Panc1 (cell line): Measurements from ENCODE around the gene NAXE. TPM values are rescaled to one million over a fixed set of nuclear protein-coding genes. Genes with fewer than 3 reads are reported as not detected.
"Not testable (repeated sequence)": the region's sequence is repeated elsewhere in the genome, so short reads cannot be mapped to it uniquely, and the experiment has no call there.

Experiments
- ATAC-seq: fragments of 200-7000 bp; cut with Tn5 transposase; 2 replicates; pipeline ENCODE4 v1.9.1; 2020; ENCODE audit warnings: mild to moderate bottlenecking, moderate library complexity
- BruUV-seq: library from RNA; stranded (reverse); fragments of 400-500 nt; replicated peaks from 2 replicates; lab custom pipeline; 2021; lab: Mats Ljungman, UMichigan
- CTCF ChIA-PET: fragments of 300-600 bp; sonication (Branson Sonifier 250); formaldehyde crosslinking; loops from one replicate; lab custom pipeline; 2022; ENCODE audit warnings: antibody characterized with exemption; lab: Charles Lee
- POLR2A ChIA-PET: fragments of 300-600 bp; sonication (Branson Sonifier 250); formaldehyde crosslinking; loops from one replicate; lab custom pipeline; 2022; ENCODE audit warnings: antibody characterized with exemption; lab: Charles Lee
- DNase-seq: peaks from one replicate; pipeline ENCODE4 v3.0.0-alpha.2; 2010; ENCODE audit warnings: low read depth, low spot score
- H3K27ac ChIP-seq: 2 replicates; pipeline ENCODE4 v1.5.1; 2011; ENCODE audit warnings: mild to moderate bottlenecking, low read length, inconsistent platforms
- H3K27me3 ChIP-seq: fragments of 200-500 bp; sonication (Bioruptor generic); 2 replicates; pipeline ENCODE4 v1.6.0; 2014; ENCODE audit warnings: low read length, inconsistent platforms; ENCODE audit not compliant: control insufficient read depth, insufficient read depth
- H3K36me3 ChIP-seq: fragments of 200-500 bp; sonication (Bioruptor generic); 2 replicates; pipeline ENCODE4 v1.5.1; 2014; ENCODE audit warnings: inconsistent platforms, mild to moderate bottlenecking, low read length, moderate library complexity; ENCODE audit not compliant: control insufficient read depth, insufficient read depth
- H3K4me1 ChIP-seq: 2 replicates; pipeline ENCODE4 v1.5.1; 2011; ENCODE audit warnings: inconsistent platforms, mild to moderate bottlenecking, low read length, moderate library complexity; ENCODE audit not compliant: control insufficient read depth, insufficient read depth
- H3K4me3 ChIP-seq, 2 experiments: 2 replicates each; pipeline ENCODE4 v1.5.1; 2011 to 2012; ENCODE audit warnings: low read depth in 2 of 2, low read length in 2 of 2, mild to moderate bottlenecking in 2 of 2, inconsistent platforms in 1 of 2, moderate library complexity in 1 of 2
- H3K9me3 ChIP-seq: fragments of 200-500 bp; sonication (Bioruptor generic); 2 replicates; pipeline ENCODE4 v1.5.1; 2014; ENCODE audit warnings: low read depth, mild to moderate bottlenecking, inconsistent platforms, low read length, moderate library complexity; ENCODE audit not compliant: control insufficient read depth, insufficient read depth
- POLR2AphosphoS5 ChIP-seq: IDR thresholded peaks from 2 replicates; pipeline ENCODE4 v1.6.1; 2012; ENCODE audit warnings: mild to moderate bottlenecking, low read depth, low read length, moderate library complexity
- SIN3A ChIP-seq: IDR thresholded peaks from 2 replicates; pipeline ENCODE4 v1.6.1; 2012; ENCODE audit warnings: low read depth, mild to moderate bottlenecking, low read length, moderate library complexity, borderline replicate concordance; ENCODE audit not compliant: insufficient read depth
- TCF7L2 ChIP-seq: IDR thresholded peaks from 2 replicates; pipeline ENCODE4 v1.6.1; 2011; ENCODE audit warnings: mild to moderate bottlenecking, low read depth, low read length, inconsistent platforms
- in situ Hi-C: cut with HindIII; loops from 2 replicates; pipeline ENCODE4 v1.10.0; 2016; ENCODE audit warnings: low sequenced_read_pairs, low pct_unique_long_range_greater_than_20kb
- intact Hi-C: fragments of 100-400 bp; cut with micrococcal nuclease; formaldehyde crosslinking; loops from one replicate; pipeline ENCODE4 v1.10.0; 2022; ENCODE audit not compliant: unreplicated experiment
- total RNA-seq: library from RNA; stranded (reverse); gene quantifications from one replicate; pipeline ENCODE4 v1.2.1, GENCODE V29; 2021; ENCODE audit not compliant: unreplicated experiment
- TF ChIP-seq, protein P1 (sequence below): fragments of 450-650 bp; IDR thresholded peaks from 2 replicates; pipeline ENCODE4 v1.5.1; 2017; ENCODE audit warnings: mild to moderate bottlenecking
- TF ChIP-seq, protein P2 (sequence below), 2 experiments: IDR thresholded peaks; 2 replicates each; pipeline ENCODE4 v1.6.1; 2011 to 2012; ENCODE audit warnings: low read depth in 2 of 2, control low read depth in 1 of 2, low read length in 1 of 2, mild to moderate bottlenecking in 1 of 2, moderate library complexity in 1 of 2; ENCODE audit not compliant: insufficient read depth in 1 of 2

NAXE gene
- total RNA-seq, 1 experiment from 2014 or later = 211 TPM

- intact Hi-C loops = loop anchor here (10.0 kb wide), 1 partner anchor 147 kb away; no protein-coding TSS in a partner anchor
- in situ Hi-C loops = no loop called here
- ATAC-seq (peak; percentile 7; the same call in 1 of the 2 replicates), DNase-seq (no peak)
- TF ChIP-seq POLR2AphosphoS5 = no peak
- TF ChIP-seq, protein P1, sequence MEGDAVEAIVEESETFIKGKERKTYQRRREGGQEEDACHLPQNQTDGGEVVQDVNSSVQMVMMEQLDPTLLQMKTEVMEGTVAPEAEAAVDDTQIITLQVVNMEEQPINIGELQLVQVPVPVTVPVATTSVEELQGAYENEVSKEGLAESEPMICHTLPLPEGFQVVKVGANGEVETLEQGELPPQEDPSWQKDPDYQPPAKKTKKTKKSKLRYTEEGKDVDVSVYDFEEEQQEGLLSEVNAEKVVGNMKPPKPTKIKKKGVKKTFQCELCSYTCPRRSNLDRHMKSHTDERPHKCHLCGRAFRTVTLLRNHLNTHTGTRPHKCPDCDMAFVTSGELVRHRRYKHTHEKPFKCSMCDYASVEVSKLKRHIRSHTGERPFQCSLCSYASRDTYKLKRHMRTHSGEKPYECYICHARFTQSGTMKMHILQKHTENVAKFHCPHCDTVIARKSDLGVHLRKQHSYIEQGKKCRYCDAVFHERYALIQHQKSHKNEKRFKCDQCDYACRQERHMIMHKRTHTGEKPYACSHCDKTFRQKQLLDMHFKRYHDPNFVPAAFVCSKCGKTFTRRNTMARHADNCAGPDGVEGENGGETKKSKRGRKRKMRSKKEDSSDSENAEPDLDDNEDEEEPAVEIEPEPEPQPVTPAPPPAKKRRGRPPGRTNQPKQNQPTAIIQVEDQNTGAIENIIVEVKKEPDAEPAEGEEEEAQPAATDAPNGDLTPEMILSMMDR = no peak
- TF ChIP-seq SIN3A = no peak
- no peak for TF ChIP-seq TCF7L2
- TF ChIP-seq, protein P2, sequence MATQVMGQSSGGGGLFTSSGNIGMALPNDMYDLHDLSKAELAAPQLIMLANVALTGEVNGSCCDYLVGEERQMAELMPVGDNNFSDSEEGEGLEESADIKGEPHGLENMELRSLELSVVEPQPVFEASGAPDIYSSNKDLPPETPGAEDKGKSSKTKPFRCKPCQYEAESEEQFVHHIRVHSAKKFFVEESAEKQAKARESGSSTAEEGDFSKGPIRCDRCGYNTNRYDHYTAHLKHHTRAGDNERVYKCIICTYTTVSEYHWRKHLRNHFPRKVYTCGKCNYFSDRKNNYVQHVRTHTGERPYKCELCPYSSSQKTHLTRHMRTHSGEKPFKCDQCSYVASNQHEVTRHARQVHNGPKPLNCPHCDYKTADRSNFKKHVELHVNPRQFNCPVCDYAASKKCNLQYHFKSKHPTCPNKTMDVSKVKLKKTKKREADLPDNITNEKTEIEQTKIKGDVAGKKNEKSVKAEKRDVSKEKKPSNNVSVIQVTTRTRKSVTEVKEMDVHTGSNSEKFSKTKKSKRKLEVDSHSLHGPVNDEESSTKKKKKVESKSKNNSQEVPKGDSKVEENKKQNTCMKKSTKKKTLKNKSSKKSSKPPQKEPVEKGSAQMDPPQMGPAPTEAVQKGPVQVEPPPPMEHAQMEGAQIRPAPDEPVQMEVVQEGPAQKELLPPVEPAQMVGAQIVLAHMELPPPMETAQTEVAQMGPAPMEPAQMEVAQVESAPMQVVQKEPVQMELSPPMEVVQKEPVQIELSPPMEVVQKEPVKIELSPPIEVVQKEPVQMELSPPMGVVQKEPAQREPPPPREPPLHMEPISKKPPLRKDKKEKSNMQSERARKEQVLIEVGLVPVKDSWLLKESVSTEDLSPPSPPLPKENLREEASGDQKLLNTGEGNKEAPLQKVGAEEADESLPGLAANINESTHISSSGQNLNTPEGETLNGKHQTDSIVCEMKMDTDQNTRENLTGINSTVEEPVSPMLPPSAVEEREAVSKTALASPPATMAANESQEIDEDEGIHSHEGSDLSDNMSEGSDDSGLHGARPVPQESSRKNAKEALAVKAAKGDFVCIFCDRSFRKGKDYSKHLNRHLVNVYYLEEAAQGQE (IDR thresholded peaks at IDR 0.05; ENCODE audit: insufficient read depth in 1 of 2, low read depth in 2 of 2, low read length in 1 of 2) = no peak
- Histone ChIP-seq H3K27ac (peak overlapping the region; percentile 99), H3K4me1 (peaks cover 5% of the 10 kb centered on the region), H3K36me3 (peaks cover 9% of the 10 kb centered on the region), H3K9me3 (no peaks in the 10 kb centered on the region), H3K27me3 (no peaks in the 10 kb centered on the region), H3K4me3 (peak overlapping the region; percentile 76 to 99)
- ChIA-PET CTCF (interaction anchor here (0.5 to 0.7 kb wide), 3 partner anchors 13 to 19 kb away, joined by 3 to 9 read pairs (median 6); no protein-coding TSS in a partner anchor), POLR2A (no interaction called here)
- no TSS peak for BruUV-seq
These were observed 10.3 kb downstream of the NAXE start for GRCh38 chr1:156601892-156602291.

GRCh38 chr1:156602557-156602993, 11.0 kb downstream of the NAXE start:
- ATAC-seq = no peak
- in situ Hi-C loops = no loop called here
- peaks cover 7% of the 10 kb centered on the region for H3K36me3 ChIP-seq
- H3K4me1 ChIP-seq = peaks cover 5% of the 10 kb centered on the region
- no peak overlapping the region for H3K4me3 ChIP-seq
- intact Hi-C loops = loop anchor here (10.0 kb wide), 1 partner anchor 148 kb away; no protein-coding TSS in a partner anchor
- H3K27ac ChIP-seq = no peak overlapping the region
- no peaks in the 10 kb centered on the region for H3K27me3 ChIP-seq
- TF ChIP-seq, protein P1 = peak; percentile 78
- TF ChIP-seq TCF7L2 = no peak
- TF ChIP-seq, protein P2 (IDR thresholded peaks at IDR 0.05; ENCODE audit: insufficient read depth in 1 of 2, low read depth in 2 of 2, low read length in 1 of 2) = no peak
- no peak for TF ChIP-seq POLR2AphosphoS5
- no peak for TF ChIP-seq SIN3A
- POLR2A ChIA-PET = interaction anchor here (0.6 kb wide), 1 partner anchor 22 kb away, joined by 4 read pairs; no protein-coding TSS in a partner anchor
- CTCF ChIA-PET = interaction anchor here (0.7 kb wide), 2 partner anchors 13 to 18 kb away, joined by 3 to 9 read pairs; no protein-coding TSS in a partner anchor
- no peaks in the 10 kb centered on the region for H3K9me3 ChIP-seq
- no peak for DNase-seq
- BruUV-seq = no TSS peak

- intact Hi-C loops = loop anchor here (10.0 kb wide), 1 partner anchor 153 kb away; no protein-coding TSS in a partner anchor
- H3K27ac ChIP-seq, H3K4me3 ChIP-seq, H3K4me1 ChIP-seq, ATAC-seq, CTCF ChIA-PET, POLR2A ChIA-PET, BruUV-seq, DNase-seq, H3K9me3 ChIP-seq, H3K27me3 ChIP-seq, H3K36me3 ChIP-seq, in situ Hi-C loops: not testable (repeated sequence)
These were observed 15.8 kb downstream of the NAXE start for GRCh38 chr1:156607344-156607743.
